Muscle of leg (tissue), 11 donors: ENCODE data around the gene ENTPD2. TPM values are rescaled to one million over a fixed set of nuclear protein-coding genes. Genes with fewer than 3 reads are reported as not detected.
A peak's percentile ranks its signal among the peaks of the same experiment; 100 is the strongest.

Experiments
- DNase-seq: peaks from one replicate; pipeline ENCODE4 v3.0.0; 2013
- H3K27ac ChIP-seq: one replicate; pipeline ENCODE4 v1.5.1; 2013; ENCODE audit warnings: mild to moderate bottlenecking, low read length, control low read depth
- H3K27me3 ChIP-seq: one replicate; pipeline ENCODE4 v1.6.1; 2013; ENCODE audit warnings: low read length; ENCODE audit not compliant: control insufficient read depth, insufficient read depth
- H3K36me3 ChIP-seq: one replicate; pipeline ENCODE4 v1.6.1; 2013; ENCODE audit warnings: low read length; ENCODE audit not compliant: control insufficient read depth, insufficient read depth
- H3K4me1 ChIP-seq: one replicate; pipeline ENCODE4 v1.6.1; 2013; ENCODE audit warnings: low read length; ENCODE audit not compliant: control insufficient read depth, insufficient read depth
- H3K4me3 ChIP-seq: one replicate; pipeline ENCODE4 v1.5.1; 2013; ENCODE audit warnings: low read length, control low read depth
- H3K9me3 ChIP-seq: replicated peaks from 2 replicates; pipeline ENCODE4 v1.6.1; 2013; ENCODE audit warnings: low read depth, low read length; ENCODE audit not compliant: control insufficient read depth
- WGBS: methylation state at CpG from one replicate; pipeline ENCODE4 v1.1.5; 2013; ENCODE audit warnings: missing lambda C conversion rate; ENCODE audit not compliant: insufficient coverage; 5-methylcytosine and 5-hydroxymethylcytosine counted together
- polyA plus RNA-seq, 8 donors: library from polyadenylated mRNA; unstranded; fragments of 120-200 nt; gene quantifications; one replicate each; pipeline versions ENCODE4 v1.2.1 to v1.2.3, GENCODE V29; 2013; ENCODE audit warnings: inconsistent platforms in 1 of 8, low replicate concordance in 1 of 8; ENCODE audit not compliant: insufficient read length in 8 of 8, insufficient read depth in 1 of 8
- total RNA-seq: library from RNA; stranded (reverse); fragments of 120-200 nt; gene quantifications from one replicate; pipeline ENCODE4 v1.2.4, GENCODE V29; 2013

Gene ENTPD2
- total and polyA plus RNA-seq, 9 donors: 3.7 to 20.6 (median 13.0) TPM

GRCh38 chr9:137070906-137071275 is 17.0 kb upstream of the ENTPD2 start:
- Histone ChIP-seq H3K27ac (no peak overlapping the region), H3K27me3 (peaks cover 10% of the 10 kb centered on the region), H3K4me1 (peaks cover 27% of the 10 kb centered on the region), H3K9me3 (no peaks in the 10 kb centered on the region), H3K36me3 (no peaks in the 10 kb centered on the region), H3K4me3 (peak overlapping the region; percentile 35)
- peak; percentile 66 for DNase-seq
- 10% methylated on average over 5 of the region's 6 CpGs for WGBS

- DNase-seq: peak; percentile 94
- Histone ChIP-seq H3K27ac (no peak within 1 kb of the TSS), H3K36me3 (no peaks in the 10 kb centered on the region), H3K4me1 (peaks cover 27% of the 10 kb centered on the region), H3K9me3 (no peaks in the 10 kb centered on the region), H3K4me3 (peak within 1 kb of the TSS; percentile 35), H3K27me3 (peaks cover 10% of the 10 kb centered on the region)
- under 1% methylated on average over 54 of the region's 74 CpGs for WGBS
Measured at GRCh38 chr9:137070201-137070905, 16.5 kb upstream of the ENTPD2 start, which contains the start of gene SAPCD2. TSS of gene SAPCD2 (minus strand) at chr9:137070557. CDS start at chr9:137070460, 97 bp downstream.

- peak overlapping the region; percentile 30 for H3K4me3 ChIP-seq
- H3K27me3 ChIP-seq: peaks cover 10% of the 10 kb centered on the region
- WGBS: 4% methylated on average over 52 of the region's 52 CpGs
- H3K27ac ChIP-seq: no peak overlapping the region
- DNase-seq: no peak
- no peaks in the 10 kb centered on the region for H3K36me3 ChIP-seq
- H3K9me3 ChIP-seq: no peaks in the 10 kb centered on the region
- peaks cover 27% of the 10 kb centered on the region for H3K4me1 ChIP-seq
Measured at GRCh38 chr9:137069508-137070091, 15.7 kb upstream of the ENTPD2 start.

GRCh38 chr9:137068539-137069507 is 15.0 kb upstream of the ENTPD2 start:
- Histone ChIP-seq H3K27me3 (peaks cover 10% of the 10 kb centered on the region), H3K9me3 (no peaks in the 10 kb centered on the region), H3K4me1 (peaks cover 31% of the 10 kb centered on the region), H3K27ac (no peak overlapping the region), H3K36me3 (no peaks in the 10 kb centered on the region), H3K4me3 (peak overlapping the region; percentile 30)
- WGBS: 85% methylated on average over 17 of the region's 17 CpGs
- DNase-seq: no peak

- Histone ChIP-seq H3K4me1 (peaks cover 34% of the 10 kb centered on the region), H3K4me3 (no peak overlapping the region), H3K27ac (no peak overlapping the region), H3K27me3 (peaks cover 7% of the 10 kb centered on the region), H3K36me3 (no peaks in the 10 kb centered on the region), H3K9me3 (no peaks in the 10 kb centered on the region)
- DNase-seq: peak; percentile 84
- 60% methylated on average over 11 of the region's 12 CpGs for WGBS
Measured at GRCh38 chr9:137067860-137068538, 14.1 kb upstream of the ENTPD2 start.

GRCh38 chr9:137066096-137066861 is 12.4 kb upstream of the ENTPD2 start:
- WGBS: 87% methylated on average over 21 of the region's 26 CpGs
- peaks cover 7% of the 10 kb centered on the region for H3K27me3 ChIP-seq

GRCh38 chr9:137065336-137065967 is 11.6 kb upstream of the ENTPD2 start:
- Histone ChIP-seq H3K27me3 (peaks cover 7% of the 10 kb centered on the region), H3K36me3 (no peaks in the 10 kb centered on the region), H3K27ac (no peak overlapping the region), H3K4me3 (no peak overlapping the region), H3K4me1 (peaks cover 25% of the 10 kb centered on the region), H3K9me3 (no peaks in the 10 kb centered on the region)
- DNase-seq: no peak
- 80% methylated on average over 22 of the region's 23 CpGs for WGBS

More at GRCh38 chr9:137066096-137066861, 12.4 kb upstream of the ENTPD2 start:
- DNase-seq: no peak
- Histone ChIP-seq H3K9me3 (no peaks in the 10 kb centered on the region), H3K27ac (no peak overlapping the region), H3K4me1 (peaks cover 32% of the 10 kb centered on the region), H3K36me3 (no peaks in the 10 kb centered on the region), H3K4me3 (no peak overlapping the region)

- no peak overlapping the region for H3K27ac ChIP-seq
- no peaks in the 10 kb centered on the region for H3K36me3 ChIP-seq
- H3K27me3 ChIP-seq: peaks cover 7% of the 10 kb centered on the region
- no peak for DNase-seq
- H3K4me1 ChIP-seq: peaks cover 25% of the 10 kb centered on the region
- no peaks in the 10 kb centered on the region for H3K9me3 ChIP-seq
- H3K4me3 ChIP-seq: no peak overlapping the region
- 87% methylated on average over 5 of the region's 12 CpGs for whole genome bisulfite sequencing
Measured at GRCh38 chr9:137064880-137065164, 11.0 kb upstream of the ENTPD2 start.
